Esophagus muscularis mucosa (tissue), 3 donors: ENCODE measurements around the gene RIT1.

Experiments used
- CTCF ChIP-seq, 3 experiments: fragments of 200-600 bp in 2 of 3; fragments of 450-650 bp in 1 of 3; sonication (generic) in 2 of 3; IDR thresholded peaks; one replicate each; pipeline ENCODE4 v1.5.1; 2017 to 2019; ENCODE audit warnings: antibody characterized with exemption in 3 of 3, mild to moderate bottlenecking in 2 of 3, moderate library complexity in 1 of 3
- POLR2A ChIP-seq: fragments of 450-650 bp; IDR thresholded peaks from one replicate; pipeline ENCODE4 v1.6.1; 2017; ENCODE audit warnings: antibody characterized with exemption, moderate library complexity, mild to moderate bottlenecking, low read depth

- TF ChIP-seq POLR2A (no peak), CTCF (IDR thresholded peaks at IDR 0.05) (no peak)
These were observed 46.8 kb downstream of the RIT1 start for GRCh38 chr1:155864393-155864792.
